Ascending aorta (tissue), 2 donors: ENCODE results near the gene RETREG3. TPM values are rescaled to one million over a fixed set of nuclear protein-coding genes. Genes with fewer than 3 reads are reported as not detected.

Experiments used
- DNase-seq, 2 donors: peaks; one replicate each; pipeline ENCODE4 v3.0.0-alpha.2; 2019; ENCODE audit warnings: low spot score in 2 of 2
- H3K27ac ChIP-seq, 2 donors: fragments of 200-600 bp; sonication (generic); one replicate each; pipeline ENCODE4 v1.5.1; 2016 to 2017; ENCODE audit warnings: mild to moderate bottlenecking in 1 of 2
- H3K27me3 ChIP-seq: fragments of 200-600 bp; sonication (generic); one replicate; pipeline ENCODE4 v1.5.1; 2017
- H3K36me3 ChIP-seq, 2 donors: fragments of 200-600 bp; sonication (generic); one replicate each; pipeline ENCODE4 v1.5.1; 2016
- H3K4me1 ChIP-seq, 2 donors: fragments of 200-600 bp; sonication (generic); one replicate each; pipeline ENCODE4 v1.5.1; 2016 to 2017; ENCODE audit warnings: mild to moderate bottlenecking in 1 of 2
- H3K4me3 ChIP-seq, 2 donors: fragments of 200-600 bp; sonication (generic); one replicate each; pipeline ENCODE4 v1.5.1; 2016 to 2017; ENCODE audit warnings: mild to moderate bottlenecking in 1 of 2
- H3K9me3 ChIP-seq, 2 donors: fragments of 200-600 bp; sonication (generic); one replicate each; pipeline ENCODE4 v1.5.1; 2016
- intact Hi-C: fragments of 100-400 bp; cut with DNase I; formaldehyde crosslinking; loops from one replicate; pipeline ENCODE4 v1.15.1; 2023
- total RNA-seq: library from RNA; depleted of rRNA; stranded (reverse); fragments of >200 nt; gene quantifications from one replicate; pipeline ENCODE4 v1.1.0, GENCODE V29; 2016
- TF ChIP-seq, protein P1 (sequence below), 3 experiments: fragments of 200-600 bp in 2 of 3; fragments of 450-650 bp in 1 of 3; sonication (generic) in 2 of 3; IDR thresholded peaks; one replicate each; pipeline ENCODE4 v1.5.1; 2016 to 2019; ENCODE audit warnings: antibody characterized with exemption in 3 of 3, mild to moderate bottlenecking in 1 of 3, moderate library complexity in 1 of 3

RETREG3 gene
- total RNA-seq, 1 donor from 2014 or later: 51.3 TPM

GRCh38 chr17:42565523-42566214 lies 43.5 kb downstream of the RETREG3 start:
- peaks cover 5 to 37% of the 10 kb centered on the region in 2 donors for H3K4me1 ChIP-seq
- H3K4me3 ChIP-seq: no peak overlapping the region
- intact Hi-C loops: loop anchor here (1.0 kb wide), 1 partner anchor 29 kb away; the partner anchor contains the start of gene NAGLU
- H3K27ac ChIP-seq: peak overlapping the region; percentile 89 to 97
- no peak for DNase-seq
- peaks cover 29 to 42% of the 10 kb centered on the region in 2 donors for H3K36me3 ChIP-seq
- no peaks in the 10 kb centered on the region for H3K9me3 ChIP-seq
- TF ChIP-seq, protein P1, sequence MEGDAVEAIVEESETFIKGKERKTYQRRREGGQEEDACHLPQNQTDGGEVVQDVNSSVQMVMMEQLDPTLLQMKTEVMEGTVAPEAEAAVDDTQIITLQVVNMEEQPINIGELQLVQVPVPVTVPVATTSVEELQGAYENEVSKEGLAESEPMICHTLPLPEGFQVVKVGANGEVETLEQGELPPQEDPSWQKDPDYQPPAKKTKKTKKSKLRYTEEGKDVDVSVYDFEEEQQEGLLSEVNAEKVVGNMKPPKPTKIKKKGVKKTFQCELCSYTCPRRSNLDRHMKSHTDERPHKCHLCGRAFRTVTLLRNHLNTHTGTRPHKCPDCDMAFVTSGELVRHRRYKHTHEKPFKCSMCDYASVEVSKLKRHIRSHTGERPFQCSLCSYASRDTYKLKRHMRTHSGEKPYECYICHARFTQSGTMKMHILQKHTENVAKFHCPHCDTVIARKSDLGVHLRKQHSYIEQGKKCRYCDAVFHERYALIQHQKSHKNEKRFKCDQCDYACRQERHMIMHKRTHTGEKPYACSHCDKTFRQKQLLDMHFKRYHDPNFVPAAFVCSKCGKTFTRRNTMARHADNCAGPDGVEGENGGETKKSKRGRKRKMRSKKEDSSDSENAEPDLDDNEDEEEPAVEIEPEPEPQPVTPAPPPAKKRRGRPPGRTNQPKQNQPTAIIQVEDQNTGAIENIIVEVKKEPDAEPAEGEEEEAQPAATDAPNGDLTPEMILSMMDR (IDR thresholded peaks at IDR 0.05): no peak
- no peaks in the 10 kb centered on the region for H3K27me3 ChIP-seq

DNA sequence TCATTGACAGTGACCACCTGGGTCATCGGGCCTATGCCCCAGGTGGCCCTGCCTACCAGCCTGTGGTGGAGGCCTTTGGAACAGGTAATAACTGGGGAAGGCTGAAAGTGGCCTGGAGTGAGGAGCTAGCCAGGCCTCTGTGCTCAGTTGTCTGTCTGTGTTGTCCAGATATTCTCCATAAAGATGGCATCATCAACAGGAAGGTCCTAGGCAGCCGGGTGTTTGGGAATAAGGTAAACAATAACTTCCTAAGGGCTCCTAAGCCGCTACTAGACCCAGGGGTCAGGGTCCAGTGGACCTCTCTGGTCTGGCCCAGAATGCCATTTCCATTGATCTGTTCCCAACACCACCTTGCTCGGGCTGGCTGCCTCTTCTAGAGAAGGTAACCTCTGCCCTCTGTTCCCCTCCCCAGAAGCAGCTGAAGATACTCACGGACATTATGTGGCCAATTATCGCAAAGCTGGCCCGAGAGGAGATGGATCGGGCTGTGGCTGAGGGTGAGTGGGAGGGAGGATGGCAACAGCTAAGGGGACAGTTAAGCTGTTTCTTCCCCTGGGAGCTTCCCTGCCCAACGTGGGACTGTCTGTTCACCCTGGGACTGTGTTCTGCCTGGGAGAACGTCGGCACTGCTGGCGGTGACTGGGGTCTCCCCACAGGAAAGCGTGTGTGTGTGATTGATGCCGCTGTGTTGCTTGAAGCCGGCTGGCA lies 44.2 kb downstream of the RETREG3 start:
- intact Hi-C loops: loop anchor here (5.0 kb wide), 1 partner anchor 112 kb away; the partner anchor contains the start of gene PLEKHH3
- no peak for DNase-seq
- H3K4me3 ChIP-seq: no peak overlapping the region
- TF ChIP-seq, protein P1 (IDR thresholded peaks at IDR 0.05): no peak
- H3K27ac ChIP-seq: no peak overlapping the region
- peaks cover 5 to 37% of the 10 kb centered on the region in 2 donors for H3K4me1 ChIP-seq
- H3K36me3 ChIP-seq: peaks cover 27 to 35% of the 10 kb centered on the region in 2 donors
- no peaks in the 10 kb centered on the region for H3K27me3 ChIP-seq
- no peaks in the 10 kb centered on the region for H3K9me3 ChIP-seq

DNA sequence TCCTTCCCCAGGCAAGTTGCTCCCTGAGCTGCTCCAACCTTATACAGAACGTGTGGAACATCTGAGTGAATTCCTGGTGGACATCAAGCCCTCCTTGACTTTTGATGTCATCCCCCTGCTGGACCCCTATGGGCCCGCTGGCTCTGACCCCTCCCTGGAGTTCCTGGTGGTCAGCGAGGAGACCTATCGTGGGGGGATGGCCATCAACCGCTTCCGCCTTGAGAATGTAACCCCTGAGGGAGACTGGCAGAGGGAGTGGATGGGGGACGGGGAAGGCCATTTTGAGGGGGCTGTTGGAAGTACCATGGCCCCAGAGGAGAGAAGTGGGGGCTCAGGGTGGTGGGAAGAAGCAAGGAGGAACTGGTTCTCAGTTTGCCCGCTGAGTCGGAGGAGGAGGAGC lies 45.2 kb downstream of the RETREG3 start:
- Histone ChIP-seq H3K4me1 (peaks cover 5 to 37% of the 10 kb centered on the region in 2 donors), H3K27ac (peak overlapping the region in 1 of 2 donors; percentile 19), H3K36me3 (peaks cover 19 to 25% of the 10 kb centered on the region in 2 donors), H3K27me3 (no peaks in the 10 kb centered on the region), H3K4me3 (no peak overlapping the region), H3K9me3 (no peaks in the 10 kb centered on the region)
- TF ChIP-seq, protein P1 (IDR thresholded peaks at IDR 0.05): no peak
- intact Hi-C loops: loop anchor here (5.0 kb wide), 1 partner anchor 113 kb away; the partner anchor contains the start of gene PLEKHH3
- no peak for DNase-seq

DNA sequence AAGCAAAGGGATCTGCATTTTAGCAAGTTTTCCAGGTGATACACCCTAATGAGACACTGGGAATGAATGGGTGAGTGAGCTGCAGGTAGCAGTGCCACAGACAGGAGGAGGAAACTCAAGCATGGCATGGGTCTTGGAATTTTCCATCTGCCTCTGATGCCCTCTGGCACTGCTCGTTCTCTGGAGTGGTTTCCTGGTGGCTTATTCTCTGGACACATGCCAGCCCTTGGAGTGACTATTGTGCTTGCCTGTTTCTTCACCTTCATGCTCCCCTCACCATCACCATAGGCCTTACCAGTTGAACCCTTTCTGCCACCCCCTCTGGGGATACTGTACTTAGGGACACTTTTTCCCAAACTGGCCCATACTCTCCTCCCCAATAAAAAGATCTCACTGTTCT lies 45.6 kb downstream of the RETREG3 start:
- no peaks in the 10 kb centered on the region for H3K9me3 ChIP-seq
- H3K36me3 ChIP-seq: peaks cover 16 to 21% of the 10 kb centered on the region in 2 donors
- no peaks in the 10 kb centered on the region for H3K27me3 ChIP-seq
- H3K4me1 ChIP-seq: peaks cover 5 to 37% of the 10 kb centered on the region in 2 donors
- intact Hi-C loops: loop anchor here (5.0 kb wide), 1 partner anchor 114 kb away; the partner anchor contains the start of gene PLEKHH3
- peak overlapping the region in 1 of 2 donors; percentile 19 for H3K27ac ChIP-seq
- DNase-seq: no peak
- H3K4me3 ChIP-seq: peak overlapping the region in 1 of 2 donors; percentile 84
- TF ChIP-seq, protein P1 (IDR thresholded peaks at IDR 0.05): no peak

DNA sequence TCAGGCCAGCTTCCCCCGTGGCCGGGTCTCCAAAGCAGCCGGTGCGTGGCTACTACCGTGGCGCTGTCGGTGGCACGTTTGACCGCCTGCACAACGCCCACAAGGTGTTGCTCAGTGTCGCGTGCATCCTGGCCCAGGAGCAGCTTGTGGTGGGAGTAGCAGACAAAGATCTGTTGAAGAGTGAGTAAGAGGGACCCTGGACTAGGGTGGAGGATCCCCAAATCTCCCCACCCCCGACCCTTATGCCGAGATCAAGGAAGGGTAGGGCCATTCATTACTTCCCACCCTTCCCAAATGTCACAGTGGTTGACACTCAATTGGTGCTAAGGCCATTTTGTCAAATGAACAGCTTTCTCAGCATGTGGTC lies 46.0 kb downstream of the RETREG3 start:
- H3K27ac ChIP-seq: peak overlapping the region; percentile 84 to 87
- peaks cover 16 to 19% of the 10 kb centered on the region in 2 donors for H3K36me3 ChIP-seq
- DNase-seq: no peak
- intact Hi-C loops: loop anchor here (5.0 kb wide), 1 partner anchor 114 kb away; the partner anchor contains the start of gene PLEKHH3
- peak overlapping the region; percentile 84 for H3K4me3 ChIP-seq
- H3K9me3 ChIP-seq: no peaks in the 10 kb centered on the region
- peaks cover 5 to 35% of the 10 kb centered on the region in 2 donors for H3K4me1 ChIP-seq
- no peaks in the 10 kb centered on the region for H3K27me3 ChIP-seq
- TF ChIP-seq, protein P1 (IDR thresholded peaks at IDR 0.05): no peak
